GM18507 (cell line): ENCODE measurements around the gene NAT16.
A peak's percentile ranks its signal among the peaks of the same experiment; 100 is the strongest.
"Not testable (repeated sequence)": the region's sequence is repeated elsewhere in the genome, so short reads cannot be mapped to it uniquely, and the experiment has no call there.

ENCODE experiments used
- DNase-seq: peaks from one replicate; pipeline ENCODE4 v3.0.0; 2011; ENCODE audit warnings: low read depth; ENCODE audit not compliant: insufficient read length; ENCODE audit errors: extremely low spot score
- FAIRE-seq: peaks from 2 replicates; lab custom pipeline; 2011; peaks lifted over from hg19 to GRCh38; lab: Jason Lieb, UNC

The NAT16 gene

GRCh38 chr7:101134399-101134980 is 45.6 kb downstream of the NAT16 start:
- no peak for FAIRE-seq
- no peak for DNase-seq

- DNase-seq = no peak
Observed at GRCh38 chr7:101133621-101134398, 46.3 kb downstream of the NAT16 start.

GRCh38 chr7:101132626-101133600 is 47.2 kb downstream of the NAT16 start:
- not testable (repeated sequence) for DNase-seq, FAIRE-seq

More at GRCh38 chr7:101133621-101134398, 46.3 kb downstream of the NAT16 start:
- no peak for FAIRE-seq

- no peak for DNase-seq
- no peak for FAIRE-seq
Observed at GRCh38 chr7:101129603-101130117, 50.4 kb downstream of the NAT16 start.

- FAIRE-seq = no peak
- DNase-seq = no peak
Observed at GRCh38 chr7:101128040-101128834, 51.9 kb downstream of the NAT16 start.

- DNase-seq (no peak), FAIRE-seq (no peak)
Observed at GRCh38 chr7:101127460-101128039, 52.5 kb downstream of the NAT16 start.

- FAIRE-seq = peak; percentile 81
- peak; percentile 58 for DNase-seq
Observed at GRCh38 chr7:101126651-101127459, 53.2 kb downstream of the NAT16 start, which contains the start of gene SERPINE1. SERPINE1 (plus strand) TSS chr7:101127104; CDS start chr7:101128394, 1,290 bp downstream.

GRCh38 chr7:101125989-101126650 is 54.0 kb downstream of the NAT16 start:
- FAIRE-seq = peak; percentile 51

GRCh38 chr7:101124376-101125056 is 55.6 kb downstream of the NAT16 start:
- no peak for FAIRE-seq
- no peak for DNase-seq

More at GRCh38 chr7:101125989-101126650, 54.0 kb downstream of the NAT16 start:
- no peak for DNase-seq

- DNase-seq = no peak
- no peak for FAIRE-seq
Observed at GRCh38 chr7:101123703-101124068, 56.4 kb downstream of the NAT16 start.

- DNase-seq (no peak), FAIRE-seq (no peak)
Observed at GRCh38 chr7:101122933-101123702, 57.0 kb downstream of the NAT16 start.

- FAIRE-seq (peak; percentile 61), DNase-seq (peak; percentile 47)
Observed at GRCh38 chr7:101121991-101122932, 57.8 kb downstream of the NAT16 start.

- DNase-seq, FAIRE-seq: not testable (repeated sequence)
Observed at GRCh38 chr7:101121631-101121990, 58.5 kb downstream of the NAT16 start.
